Breast epithelium (tissue), 4 donors: ENCODE results near the gene RPS15. TPM values are rescaled to one million over a fixed set of nuclear protein-coding genes. Genes with fewer than 3 reads are reported as not detected.
"Not testable (repeated sequence)": the region's sequence is repeated elsewhere in the genome, so short reads cannot be mapped to it uniquely, and the experiment has no call there.

Source experiments
- DNase-seq, 2 donors: peaks; one replicate each; pipeline ENCODE4 v3.0.0-alpha.2; 2019; ENCODE audit warnings: low spot score in 2 of 2
- H3K27ac ChIP-seq, 2 donors: fragments of 200-600 bp; sonication (generic) in 1 of 2; one replicate each; pipeline ENCODE4 v1.5.1; 2016 to 2019; ENCODE audit warnings: mild to moderate bottlenecking in 1 of 2
- H3K27me3 ChIP-seq, 2 donors: fragments of 200-600 bp; sonication (generic) in 1 of 2; one replicate each; pipeline versions ENCODE4 v1.5.1 to v1.6.0; 2017 to 2019; ENCODE audit warnings: control low read depth in 1 of 2, mild to moderate bottlenecking in 1 of 2
- H3K36me3 ChIP-seq: fragments of 200-600 bp; one replicate; pipeline ENCODE4 v1.5.1; 2019
- H3K4me1 ChIP-seq, 2 donors: fragments of 200-600 bp; sonication (generic); one replicate each; pipeline ENCODE4 v1.5.1; 2016 to 2019; ENCODE audit warnings: control low read depth in 1 of 2
- H3K4me3 ChIP-seq, 3 donors: fragments of 200-600 bp; sonication (generic); 1 replicate in 2 of 3; 2 replicates in 1 of 3; pipeline ENCODE4 v1.5.1; 2016 to 2019; ENCODE audit warnings: mild to moderate bottlenecking in 3 of 3, moderate library complexity in 2 of 3
- H3K9me3 ChIP-seq, 2 donors: fragments of 200-600 bp; sonication (generic) in 1 of 2; one replicate each; pipeline ENCODE4 v1.5.1; 2016 to 2019; ENCODE audit warnings: control low read depth in 1 of 2
- CTCF ChIP-seq, 3 donors: fragments of 450-650 bp; IDR thresholded peaks; one replicate each; pipeline ENCODE4 v1.5.1; 2016 to 2017; ENCODE audit warnings: antibody characterized with exemption in 3 of 3, mild to moderate bottlenecking in 3 of 3, moderate library complexity in 3 of 3
- POLR2A ChIP-seq: fragments of 450-650 bp; IDR thresholded peaks from one replicate; pipeline ENCODE4 v1.6.1; 2016; ENCODE audit warnings: antibody characterized with exemption, mild to moderate bottlenecking, moderate library complexity
- POLR2AphosphoS5 ChIP-seq, 3 donors: sonication (generic); formaldehyde crosslinking; IDR thresholded peaks; one replicate each; pipeline ENCODE4 v1.6.1; 2017; ENCODE audit warnings: antibody characterized with exemption in 3 of 3
- intact Hi-C: fragments of 100-400 bp; cut with DNase I; formaldehyde crosslinking; loops from one replicate; pipeline ENCODE4 v1.15.1; 2023; ENCODE audit warnings: low total_unique reads
- total RNA-seq, 3 donors: library from RNA; depleted of rRNA; stranded (reverse); fragments of >200 nt; gene quantifications; one replicate each; pipeline ENCODE4 v1.1.0, GENCODE V29; 2016

Gene RPS15
- total RNA-seq, 3 donors from 2014 or later = 2,978 to 3,238 (median 2,982) TPM

GRCh38 chr19:1435378-1435989, 2.7 kb upstream of the RPS15 start:
- peak overlapping the region in 1 of 2 donors; percentile 35 for H3K27ac ChIP-seq
- H3K4me3 ChIP-seq = no peak overlapping the region
- H3K9me3 ChIP-seq = no peaks in the 10 kb centered on the region
- peaks cover 12% of the 10 kb centered on the region for H3K36me3 ChIP-seq
- TF ChIP-seq POLR2AphosphoS5 (IDR thresholded peaks at IDR 0.05) (no peak), POLR2A (no peak), CTCF (IDR thresholded peaks at IDR 0.05) (no peak)
- H3K4me1 ChIP-seq = peaks cover 6 to 15% of the 10 kb centered on the region in 2 donors
- intact Hi-C loops = no loop called here
- no peak for DNase-seq
- H3K27me3 ChIP-seq = no peaks in the 10 kb centered on the region

- H3K4me3 ChIP-seq = peak overlapping the region in 2 of 3 donors; percentile 90 to 94
- no peaks in the 10 kb centered on the region for H3K27me3 ChIP-seq
- peaks cover 17% of the 10 kb centered on the region for H3K36me3 ChIP-seq
- no peak for DNase-seq
- no peak for TF ChIP-seq POLR2AphosphoS5 (IDR thresholded peaks at IDR 0.05)
- no peak for TF ChIP-seq CTCF (IDR thresholded peaks at IDR 0.05)
- TF ChIP-seq POLR2A = no peak
- H3K9me3 ChIP-seq = no peaks in the 10 kb centered on the region
- peaks cover 6 to 15% of the 10 kb centered on the region in 2 donors for H3K4me1 ChIP-seq
- intact Hi-C loops = no loop called here
- no peak overlapping the region for H3K27ac ChIP-seq
Measured at GRCh38 chr19:1437609-1438008, 587 bp upstream of the RPS15 start.

GRCh38 chr19:1438933-1439354, 748 bp downstream of the RPS15 start:
- peaks cover 8% of the 10 kb centered on the region for H3K36me3 ChIP-seq
- intact Hi-C loops = no loop called here

DNA sequence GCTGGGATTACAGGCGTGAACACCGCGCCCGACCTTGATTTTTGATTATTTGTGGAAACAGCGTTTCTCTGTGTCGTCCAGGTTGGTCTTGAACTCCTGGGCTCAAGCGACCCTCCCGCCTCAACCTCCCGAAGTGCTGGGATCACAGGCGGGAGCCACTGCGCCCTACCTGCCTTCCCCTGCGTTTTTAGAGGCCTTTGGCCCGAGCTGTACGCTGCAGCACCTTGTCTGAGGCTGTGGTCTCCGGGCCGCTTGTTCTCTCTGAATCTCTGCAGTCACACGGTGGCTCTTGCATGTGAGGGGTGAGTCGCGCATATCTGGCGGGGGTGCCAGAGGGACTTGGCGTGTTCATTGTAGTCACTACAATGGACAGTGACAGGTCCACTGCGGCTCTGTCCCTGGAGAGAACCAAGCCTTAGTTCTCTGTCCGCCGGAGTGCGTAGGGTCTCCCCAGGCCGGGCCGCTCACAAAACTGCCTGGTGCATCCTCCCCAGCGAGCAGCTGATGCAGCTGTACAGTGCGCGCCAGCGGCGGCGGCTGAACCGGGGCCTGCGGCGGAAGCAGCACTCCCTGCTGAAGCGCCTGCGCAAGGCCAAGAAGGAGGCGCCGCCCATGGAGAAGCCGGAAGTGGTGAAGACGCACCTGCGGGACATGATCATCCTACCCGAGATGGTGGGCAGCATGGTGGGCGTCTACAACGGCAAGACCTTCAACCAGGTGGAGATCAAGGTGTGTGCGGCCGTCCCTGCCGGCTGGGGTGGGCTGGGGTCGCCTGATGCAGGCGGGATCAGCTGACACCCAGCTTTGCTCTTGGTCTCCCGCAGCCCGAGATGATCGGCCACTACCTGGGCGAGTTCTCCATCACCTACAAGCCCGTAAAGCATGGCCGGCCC, 1.6 kb downstream of the RPS15 start:
- not testable (repeated sequence) for H3K9me3 ChIP-seq, DNase-seq, H3K36me3 ChIP-seq, H3K27me3 ChIP-seq
- intact Hi-C loops = loop anchor here (10.0 kb wide), 1 partner anchor 165 kb away; the partner anchor contains the start of gene FAM174C
- peak overlapping the region; percentile 90 to 96 (median 94) for H3K4me3 ChIP-seq
- peaks cover 6 to 15% of the 10 kb centered on the region in 2 donors for H3K4me1 ChIP-seq
- H3K27ac ChIP-seq = peak overlapping the region in 1 of 2 donors; percentile 95

More at GRCh38 chr19:1438933-1439354, 748 bp downstream of the RPS15 start:
- no peak for DNase-seq
- H3K4me1 ChIP-seq = peaks cover 6 to 15% of the 10 kb centered on the region in 2 donors
- H3K27ac ChIP-seq = peak overlapping the region; percentile 95 to 97
- TF ChIP-seq POLR2AphosphoS5 (IDR thresholded peaks at IDR 0.05) (no peak), POLR2A (no peak), CTCF (IDR thresholded peaks at IDR 0.05) (no peak)
- no peaks in the 10 kb centered on the region for H3K27me3 ChIP-seq
- H3K9me3 ChIP-seq = no peaks in the 10 kb centered on the region
- H3K4me3 ChIP-seq = peak overlapping the region; percentile 90 to 96 (median 94)

DNA sequence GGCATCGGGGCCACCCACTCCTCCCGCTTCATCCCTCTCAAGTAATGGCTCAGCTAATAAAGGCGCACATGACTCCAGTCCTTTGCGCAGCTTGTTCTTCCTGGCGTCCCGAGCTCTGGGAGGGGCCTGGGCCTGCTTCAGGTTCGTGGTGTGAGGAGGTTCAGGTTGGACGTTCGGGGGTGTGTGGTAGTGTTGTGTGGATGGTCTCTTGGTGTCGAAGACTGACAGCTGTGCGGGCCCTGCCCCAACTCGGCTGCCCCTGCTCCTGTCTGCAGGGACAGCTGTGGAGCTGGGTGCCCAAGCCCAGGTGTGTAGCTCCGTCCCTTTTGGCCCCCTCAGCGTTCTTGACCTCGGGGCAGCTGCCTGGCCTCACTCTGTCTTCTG, 2.2 kb downstream of the RPS15 start:
- intact Hi-C loops = loop anchor here (10.0 kb wide), 1 partner anchor 166 kb away; the partner anchor contains the start of gene FAM174C
- peak overlapping the region in 1 of 3 donors; percentile 94 for H3K4me3 ChIP-seq
- DNase-seq = no peak
- H3K27ac ChIP-seq = no peak overlapping the region
- H3K9me3 ChIP-seq = no peaks in the 10 kb centered on the region
- TF ChIP-seq POLR2A (no peak), CTCF (IDR thresholded peaks at IDR 0.05) (no peak), POLR2AphosphoS5 (IDR thresholded peaks at IDR 0.05) (no peak)
- H3K36me3 ChIP-seq = peaks cover 8% of the 10 kb centered on the region
- peaks cover 9 to 15% of the 10 kb centered on the region in 2 donors for H3K4me1 ChIP-seq
- H3K27me3 ChIP-seq = peaks cover 0 to 2% of the 10 kb centered on the region in 2 donors
